Breast epithelium (tissue), 4 donors: ENCODE measurements around the gene MAP3K12. TPM values are rescaled to one million over a fixed set of nuclear protein-coding genes. Genes with fewer than 3 reads are reported as not detected.

Experiments used
- DNase-seq, 2 donors: peaks; one replicate each; pipeline ENCODE4 v3.0.0-alpha.2; 2019; ENCODE audit warnings: low spot score in 2 of 2
- H3K27ac ChIP-seq, 2 donors: fragments of 200-600 bp; sonication (generic) in 1 of 2; one replicate each; pipeline ENCODE4 v1.5.1; 2016 to 2019; ENCODE audit warnings: mild to moderate bottlenecking in 1 of 2
- H3K27me3 ChIP-seq, 2 donors: fragments of 200-600 bp; sonication (generic) in 1 of 2; one replicate each; pipeline versions ENCODE4 v1.5.1 to v1.6.0; 2017 to 2019; ENCODE audit warnings: control low read depth in 1 of 2, mild to moderate bottlenecking in 1 of 2
- H3K36me3 ChIP-seq: fragments of 200-600 bp; one replicate; pipeline ENCODE4 v1.5.1; 2019
- H3K4me1 ChIP-seq, 2 donors: fragments of 200-600 bp; sonication (generic); one replicate each; pipeline ENCODE4 v1.5.1; 2016 to 2019; ENCODE audit warnings: control low read depth in 1 of 2
- H3K4me3 ChIP-seq, 3 donors: fragments of 200-600 bp; sonication (generic); 1 replicate in 2 of 3; 2 replicates in 1 of 3; pipeline ENCODE4 v1.5.1; 2016 to 2019; ENCODE audit warnings: mild to moderate bottlenecking in 3 of 3, moderate library complexity in 2 of 3
- H3K9me3 ChIP-seq, 2 donors: fragments of 200-600 bp; sonication (generic) in 1 of 2; one replicate each; pipeline ENCODE4 v1.5.1; 2016 to 2019; ENCODE audit warnings: control low read depth in 1 of 2
- CTCF ChIP-seq, 3 donors: fragments of 450-650 bp; IDR thresholded peaks; one replicate each; pipeline ENCODE4 v1.5.1; 2016 to 2017; ENCODE audit warnings: antibody characterized with exemption in 3 of 3, mild to moderate bottlenecking in 3 of 3, moderate library complexity in 3 of 3
- POLR2A ChIP-seq: fragments of 450-650 bp; IDR thresholded peaks from one replicate; pipeline ENCODE4 v1.6.1; 2016; ENCODE audit warnings: antibody characterized with exemption, mild to moderate bottlenecking, moderate library complexity
- POLR2AphosphoS5 ChIP-seq, 3 donors: sonication (generic); formaldehyde crosslinking; IDR thresholded peaks; one replicate each; pipeline ENCODE4 v1.6.1; 2017; ENCODE audit warnings: antibody characterized with exemption in 3 of 3
- intact Hi-C: fragments of 100-400 bp; cut with DNase I; formaldehyde crosslinking; loops from one replicate; pipeline ENCODE4 v1.15.1; 2023; ENCODE audit warnings: low total_unique reads
- total RNA-seq, 3 donors: library from RNA; depleted of rRNA; stranded (reverse); fragments of >200 nt; gene quantifications; one replicate each; pipeline ENCODE4 v1.1.0, GENCODE V29; 2016

Gene MAP3K12
- total RNA-seq, 3 donors from 2014 or later: 16.4 to 28.8 (median 24.6) TPM

- intact Hi-C loops: no loop called here
- no peak overlapping the region for H3K4me3 ChIP-seq
- no peak for DNase-seq
- H3K9me3 ChIP-seq: no peaks in the 10 kb centered on the region
- peaks cover 11% of the 10 kb centered on the region for H3K36me3 ChIP-seq
- no peaks in the 10 kb centered on the region for H3K4me1 ChIP-seq
- no peak for TF ChIP-seq POLR2A
- no peak for TF ChIP-seq POLR2AphosphoS5 (IDR thresholded peaks at IDR 0.05)
- H3K27me3 ChIP-seq: no peaks in the 10 kb centered on the region
- no peak overlapping the region for H3K27ac ChIP-seq
These were observed 31.4 kb downstream of the MAP3K12 start for GRCh38 chr12:53467880-53468279.

GRCh38 chr12:53467082-53467481 lies 32.2 kb downstream of the MAP3K12 start:
- Histone ChIP-seq H3K36me3 (peaks cover 17% of the 10 kb centered on the region), H3K27me3 (no peaks in the 10 kb centered on the region), H3K4me1 (no peaks in the 10 kb centered on the region), H3K27ac (no peak overlapping the region), H3K9me3 (no peaks in the 10 kb centered on the region), H3K4me3 (no peak overlapping the region)
- intact Hi-C loops: no loop called here
- TF ChIP-seq POLR2A (no peak), POLR2AphosphoS5 (IDR thresholded peaks at IDR 0.05) (no peak), CTCF (IDR thresholded peaks at IDR 0.05) (no peak)
- DNase-seq: no peak

GRCh38 chr12:53466640-53467039 lies 32.6 kb downstream of the MAP3K12 start:
- Histone ChIP-seq H3K4me1 (no peaks in the 10 kb centered on the region), H3K27ac (no peak overlapping the region), H3K36me3 (peaks cover 20% of the 10 kb centered on the region), H3K9me3 (no peaks in the 10 kb centered on the region), H3K4me3 (no peak overlapping the region), H3K27me3 (no peaks in the 10 kb centered on the region)
- intact Hi-C loops: no loop called here
- no peak for DNase-seq
- TF ChIP-seq POLR2AphosphoS5 (IDR thresholded peaks at IDR 0.05) (no peak), POLR2A (no peak)

GRCh38 chr12:53465679-53466078 lies 33.6 kb downstream of the MAP3K12 start:
- Histone ChIP-seq H3K27me3 (no peaks in the 10 kb centered on the region), H3K36me3 (peaks cover 27% of the 10 kb centered on the region), H3K4me1 (no peaks in the 10 kb centered on the region), H3K9me3 (no peaks in the 10 kb centered on the region), H3K4me3 (no peak overlapping the region), H3K27ac (peak overlapping the region; percentile 11 to 28)
- TF ChIP-seq POLR2A (no peak), POLR2AphosphoS5 (IDR thresholded peaks at IDR 0.05) (no peak), CTCF (IDR thresholded peaks at IDR 0.05) (no peak)
- DNase-seq: no peak
- intact Hi-C loops: no loop called here

GRCh38 chr12:53464685-53465418 lies 34.4 kb downstream of the MAP3K12 start:
- Histone ChIP-seq H3K4me1 (no peaks in the 10 kb centered on the region), H3K27me3 (no peaks in the 10 kb centered on the region), H3K4me3 (no peak overlapping the region), H3K36me3 (peaks cover 34% of the 10 kb centered on the region), H3K27ac (no peak overlapping the region), H3K9me3 (no peaks in the 10 kb centered on the region)
- TF ChIP-seq POLR2A (no peak), POLR2AphosphoS5 (IDR thresholded peaks at IDR 0.05) (no peak), CTCF (IDR thresholded peaks at IDR 0.05) (no peak)
- intact Hi-C loops: no loop called here
- DNase-seq: no peak

GRCh38 chr12:53463802-53464560 lies 35.3 kb downstream of the MAP3K12 start:
- H3K36me3 ChIP-seq: peaks cover 34% of the 10 kb centered on the region
- TF ChIP-seq POLR2AphosphoS5 (IDR thresholded peaks at IDR 0.05): no peak
- TF ChIP-seq POLR2A: no peak
- no peak overlapping the region for H3K4me3 ChIP-seq
- no peaks in the 10 kb centered on the region for H3K9me3 ChIP-seq
- peak overlapping the region in 1 of 2 donors; percentile 9 for H3K27ac ChIP-seq
- no peaks in the 10 kb centered on the region for H3K4me1 ChIP-seq
- intact Hi-C loops: no loop called here
- H3K27me3 ChIP-seq: no peaks in the 10 kb centered on the region
- no peak for DNase-seq
